ENCODE data around the gene LAMA5.

The LAMA5 gene

DNA sequence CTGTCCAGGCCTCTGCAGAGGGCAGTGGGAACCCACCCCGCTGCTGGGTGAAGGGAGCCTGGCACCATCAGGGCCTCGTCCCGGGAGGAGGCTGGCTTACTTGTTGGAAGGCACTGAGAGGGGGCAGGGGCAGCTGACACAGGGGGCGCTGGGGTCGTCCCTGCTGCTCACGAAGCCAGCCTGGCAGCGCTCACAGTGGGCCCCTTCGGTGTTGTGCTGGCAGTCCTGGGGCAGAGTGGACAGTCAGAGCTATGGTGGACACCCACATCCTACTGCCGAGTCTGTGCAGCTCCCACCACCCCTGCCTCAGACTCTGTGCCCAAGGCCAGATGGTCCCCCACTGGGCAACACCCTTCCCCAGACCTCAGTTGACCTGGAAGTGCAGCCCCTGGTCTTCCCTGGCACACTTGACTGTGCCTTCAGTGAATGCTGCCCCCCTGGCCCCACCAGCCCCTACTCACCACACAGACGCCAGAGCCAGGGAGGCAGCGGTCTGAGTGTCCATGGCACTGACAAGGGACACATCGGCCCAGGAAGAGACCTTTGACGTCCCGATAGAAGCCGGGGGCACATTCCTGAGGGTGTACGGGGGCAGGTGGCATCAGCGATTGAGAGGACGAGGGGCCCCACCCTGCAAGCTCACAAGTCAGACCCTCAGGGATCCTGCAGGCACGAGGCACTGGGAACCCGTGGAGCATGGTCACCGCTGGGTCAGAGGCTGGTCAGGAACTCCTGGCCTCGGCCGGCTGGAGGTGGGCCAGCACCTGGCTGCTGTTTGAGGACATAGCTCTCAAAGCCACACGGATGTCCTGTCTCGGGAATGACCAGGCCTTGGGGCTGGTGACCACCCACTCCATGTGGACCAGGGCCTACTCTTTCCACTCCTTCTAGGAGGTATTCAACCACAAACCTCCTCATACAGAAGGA is 42.9 kb downstream of the LAMA5 start:
- no peak for DNase-seq

- no peak for DNase-seq
These were observed 43.7 kb downstream of the LAMA5 start for GRCh38 chr20:62323146-62323979.

- DNase-seq = no peak
These were observed 44.5 kb downstream of the LAMA5 start for GRCh38 chr20:62322492-62323041.

DNA sequence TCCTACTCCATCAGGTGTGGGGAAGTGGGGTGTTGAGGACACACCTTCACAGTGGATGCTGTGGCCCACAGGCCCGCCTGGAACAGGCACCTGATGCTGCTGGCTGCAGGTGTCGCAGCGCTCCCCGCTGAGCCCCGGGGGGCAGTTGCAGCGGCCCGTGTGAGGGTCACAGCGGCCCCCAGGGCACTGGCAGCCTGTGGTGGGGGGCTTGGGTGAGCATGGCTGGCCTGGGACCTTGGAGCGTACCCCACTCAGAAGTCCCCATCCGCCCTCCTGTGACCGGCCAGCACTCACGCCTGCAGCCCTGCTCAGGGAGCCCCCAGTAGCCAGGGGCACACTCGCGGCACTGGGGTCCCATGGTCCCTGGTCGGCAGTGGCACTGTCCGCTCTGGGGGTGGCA is 45.1 kb downstream of the LAMA5 start:
- no peak for DNase-seq

GRCh38 chr20:62321521-62321948 is 45.6 kb downstream of the LAMA5 start:
- DNase-seq = no peak

- DNase-seq = no peak
These were observed 46.3 kb downstream of the LAMA5 start for GRCh38 chr20:62320581-62321354.

GRCh38 chr20:62319346-62319909 is 47.7 kb downstream of the LAMA5 start:
- no peak for DNase-seq

DNA sequence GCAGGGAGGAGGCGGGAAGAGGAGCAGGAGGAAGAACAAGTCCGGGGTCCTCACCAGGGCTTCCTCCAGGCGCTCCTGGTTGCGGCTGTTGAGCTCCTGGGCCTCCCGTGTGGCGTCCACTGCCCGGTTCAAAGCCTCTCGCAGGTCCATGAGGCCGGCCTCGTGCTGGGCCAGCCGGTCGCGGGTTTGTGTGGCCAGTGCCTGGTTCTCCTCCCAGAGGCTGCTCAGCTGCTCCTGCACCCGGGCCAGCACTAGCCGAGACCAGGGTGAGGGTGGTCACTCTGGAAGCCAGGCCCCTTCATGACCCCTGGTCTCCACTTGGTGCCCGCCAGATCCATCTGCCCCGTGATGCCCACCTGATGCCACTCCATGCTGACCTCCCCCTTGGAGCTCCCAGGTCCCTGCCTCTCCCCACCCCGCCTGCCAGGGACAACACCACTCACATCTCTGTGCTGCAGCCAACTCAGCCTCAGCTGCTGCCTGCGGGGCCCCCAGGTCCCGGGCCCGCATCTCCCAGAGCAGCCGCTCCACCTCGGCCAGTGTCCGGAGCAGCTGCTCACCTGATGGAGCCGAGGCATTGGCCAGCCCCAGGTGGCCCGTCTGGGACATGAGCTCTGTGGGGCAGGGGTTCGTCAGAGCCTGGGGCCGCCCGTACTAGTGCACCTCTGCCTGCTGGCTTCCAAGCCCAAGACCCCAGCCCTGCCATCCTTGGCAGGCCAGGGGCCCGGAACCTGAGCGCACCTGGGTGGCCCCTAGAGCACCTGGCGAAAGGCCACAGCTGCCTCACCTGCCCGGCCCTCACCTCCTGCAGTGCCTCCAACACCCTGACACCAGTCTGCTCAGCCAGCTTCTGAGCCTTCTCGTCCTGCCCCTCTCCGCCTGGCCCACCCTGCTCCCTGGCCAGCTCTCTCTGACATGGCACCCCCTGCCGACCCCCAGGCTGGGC is 48.4 kb downstream of the LAMA5 start:
- no peak for DNase-seq

DNA sequence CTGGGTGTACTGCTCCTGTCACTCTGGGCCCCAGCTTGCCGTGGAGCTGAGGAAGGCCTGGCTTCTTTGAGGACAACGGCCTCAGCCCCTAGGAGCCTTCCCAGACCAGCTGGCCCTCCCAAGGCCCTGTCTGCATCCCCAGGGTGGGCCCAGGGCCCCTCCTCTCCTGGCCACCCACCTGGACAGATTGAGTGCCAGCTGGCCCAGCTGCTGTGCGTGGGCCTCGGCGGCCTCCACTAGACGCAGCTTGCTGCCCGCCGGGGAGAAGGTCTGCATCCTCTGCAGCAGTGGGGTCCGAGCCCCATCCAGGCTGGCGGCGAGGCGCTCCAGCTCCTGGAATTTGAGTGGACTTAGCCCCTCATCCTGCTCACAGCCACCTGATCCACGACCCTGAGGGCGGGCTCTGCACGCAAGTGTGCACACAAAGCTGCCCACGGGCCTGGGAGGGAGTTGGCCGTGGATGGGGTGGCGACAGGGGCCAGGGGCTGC is 49.9 kb downstream of the LAMA5 start:
- DNase-seq = no peak

- no peak for DNase-seq
These were observed 50.6 kb downstream of the LAMA5 start for GRCh38 chr20:62316331-62317166.

GRCh38 chr20:62315773-62316172 is 51.3 kb downstream of the LAMA5 start:
- no peak for DNase-seq

- DNase-seq = no peak
These were observed 52.3 kb downstream of the LAMA5 start for GRCh38 chr20:62314711-62315302.

DNA sequence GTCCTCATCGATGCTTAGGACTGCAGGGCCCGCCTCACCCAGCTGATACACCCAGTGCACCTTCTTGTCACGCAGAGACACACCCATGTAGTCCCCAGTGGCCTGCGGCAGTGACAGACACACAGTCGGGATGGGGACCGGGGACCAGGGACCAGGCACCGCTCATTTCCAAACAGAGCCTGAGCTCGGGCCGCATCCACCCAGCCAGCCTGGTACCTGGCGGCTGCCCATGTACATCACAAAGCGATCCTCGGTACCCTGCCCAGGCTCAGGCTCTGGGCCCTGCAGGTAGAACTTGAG is 52.8 kb downstream of the LAMA5 start:
- DNase-seq = no peak

DNA sequence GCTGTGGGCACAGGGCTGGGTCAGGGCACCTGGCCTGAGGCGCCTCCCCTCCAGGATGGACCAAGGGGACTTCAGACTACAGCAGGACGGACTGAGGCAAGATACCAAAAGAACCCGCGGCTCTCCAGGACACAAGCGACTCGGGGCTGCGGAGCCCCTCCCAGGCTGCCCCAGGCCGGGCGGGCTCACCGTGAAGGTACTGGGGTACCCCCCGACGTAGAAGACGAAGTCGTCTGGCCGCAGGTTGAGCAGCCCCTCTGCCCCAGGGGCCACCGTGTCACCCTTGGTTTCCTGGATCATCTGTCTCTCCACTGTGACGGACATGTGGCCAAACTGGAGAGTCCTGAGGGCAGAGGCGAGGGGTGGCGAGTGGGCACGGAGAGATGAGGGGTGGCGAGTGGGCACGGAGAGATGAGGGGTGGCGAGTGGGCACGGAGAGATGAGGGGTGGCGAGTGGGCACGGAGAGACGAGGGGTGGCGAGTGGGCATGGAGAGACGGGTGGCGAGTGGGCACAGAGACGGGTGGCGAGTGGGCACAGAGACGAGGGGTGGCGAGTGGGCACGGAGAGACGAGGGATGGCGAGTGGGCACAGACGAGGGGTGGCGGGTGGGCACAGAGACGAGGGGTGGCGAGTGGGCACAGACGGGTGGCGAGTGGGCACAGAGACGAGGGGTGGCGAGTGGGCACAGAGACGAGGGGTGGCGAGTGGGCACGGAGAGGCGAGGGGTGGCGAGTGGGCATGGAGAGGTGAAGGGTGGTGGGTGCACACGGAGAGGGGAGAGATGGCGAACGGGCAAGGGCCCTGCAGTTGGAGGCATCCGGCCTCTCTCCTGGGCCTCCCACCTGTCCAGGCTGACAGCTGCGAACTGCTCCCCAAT is 53.4 kb downstream of the LAMA5 start:
- DNase-seq = no peak

- no peak for DNase-seq
These were observed 54.1 kb downstream of the LAMA5 start for GRCh38 chr20:62313021-62313420.

GRCh38 chr20:62312662-62312977 is 54.5 kb downstream of the LAMA5 start:
- DNase-seq = no peak

DNA sequence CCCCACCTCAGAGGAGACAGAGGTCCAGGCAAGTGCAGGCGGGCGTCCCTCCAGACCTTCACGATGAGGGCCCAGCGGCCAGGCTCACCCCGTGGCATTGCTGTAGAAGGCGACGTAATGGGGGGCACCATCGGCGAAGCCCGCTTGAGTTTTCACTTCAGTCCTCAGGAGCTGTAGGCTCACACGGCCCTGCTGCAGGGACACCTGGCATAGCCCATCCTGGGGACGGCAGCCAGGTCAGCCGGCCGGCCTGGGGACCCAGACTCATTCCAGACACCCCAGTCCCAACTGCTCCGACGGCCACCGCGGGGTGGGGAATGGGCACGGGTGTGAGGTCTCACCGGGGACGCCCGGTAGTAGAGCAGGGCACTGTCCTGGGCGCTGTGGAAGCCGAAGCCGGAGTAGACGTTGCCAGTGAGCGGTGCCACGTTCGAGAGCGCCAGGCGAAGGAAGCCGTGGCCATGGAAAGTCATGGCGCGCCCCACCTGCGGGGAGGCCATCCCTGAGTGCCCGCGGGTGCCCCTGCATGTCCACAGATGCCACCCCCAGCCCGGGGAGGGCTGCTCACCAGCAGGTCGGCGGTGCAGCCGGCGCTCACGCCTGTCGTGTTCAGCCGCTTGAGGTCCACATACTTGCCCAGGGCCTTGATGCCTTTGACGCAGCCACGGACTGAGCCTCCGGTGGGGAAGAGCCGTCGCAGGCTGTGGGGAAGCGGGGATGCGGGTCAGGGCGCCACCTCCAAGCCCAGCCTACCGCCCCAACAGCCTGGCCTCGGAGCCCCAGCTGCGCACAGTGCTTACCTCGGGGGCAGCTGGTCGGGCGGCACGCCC is 55.1 kb downstream of the LAMA5 start:
- no peak for DNase-seq

- no peak for DNase-seq
These were observed 56.0 kb downstream of the LAMA5 start for GRCh38 chr20:62311150-62311549.

Data from T-helper 9 cell (primary cell).